Measurements from ENCODE around the gene BRD3OS.

DNA sequence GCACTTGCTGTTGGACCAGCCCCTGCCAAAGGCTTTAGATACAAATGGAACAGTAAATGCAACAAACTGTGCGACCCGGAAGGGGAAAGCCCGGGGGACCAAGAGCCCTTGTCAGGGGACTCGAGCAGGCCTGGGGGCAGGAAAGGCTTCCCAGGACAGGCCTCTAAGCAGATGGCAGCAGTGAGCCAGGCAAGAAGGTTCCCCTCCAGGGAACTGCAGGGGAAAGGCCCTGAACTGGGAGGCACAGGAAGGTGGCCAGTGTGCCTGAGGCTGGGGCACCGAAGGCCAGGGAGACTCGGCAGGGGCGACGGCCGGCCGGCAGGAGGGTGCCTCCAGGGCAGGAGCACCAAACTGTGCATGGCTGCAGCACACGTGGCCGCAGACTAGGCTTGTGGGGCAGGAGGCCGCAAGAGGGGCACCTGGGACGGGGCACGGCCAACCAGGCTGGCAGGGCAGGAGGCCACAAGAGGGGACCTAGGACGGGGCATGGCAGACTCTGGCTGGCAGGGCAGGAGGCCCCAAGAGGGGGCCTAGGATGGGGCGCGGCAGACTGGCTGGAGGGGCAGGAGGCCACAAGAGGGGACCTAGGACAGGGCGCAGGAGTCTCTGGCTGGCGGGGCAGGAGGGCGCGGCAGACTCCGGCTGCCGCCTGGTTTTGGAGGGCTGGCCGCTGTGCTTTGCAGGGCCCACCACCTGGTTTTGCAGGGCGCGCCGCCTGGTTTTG is 43.2 kb upstream of the BRD3OS start:
- TF ChIP-seq, protein P1, sequence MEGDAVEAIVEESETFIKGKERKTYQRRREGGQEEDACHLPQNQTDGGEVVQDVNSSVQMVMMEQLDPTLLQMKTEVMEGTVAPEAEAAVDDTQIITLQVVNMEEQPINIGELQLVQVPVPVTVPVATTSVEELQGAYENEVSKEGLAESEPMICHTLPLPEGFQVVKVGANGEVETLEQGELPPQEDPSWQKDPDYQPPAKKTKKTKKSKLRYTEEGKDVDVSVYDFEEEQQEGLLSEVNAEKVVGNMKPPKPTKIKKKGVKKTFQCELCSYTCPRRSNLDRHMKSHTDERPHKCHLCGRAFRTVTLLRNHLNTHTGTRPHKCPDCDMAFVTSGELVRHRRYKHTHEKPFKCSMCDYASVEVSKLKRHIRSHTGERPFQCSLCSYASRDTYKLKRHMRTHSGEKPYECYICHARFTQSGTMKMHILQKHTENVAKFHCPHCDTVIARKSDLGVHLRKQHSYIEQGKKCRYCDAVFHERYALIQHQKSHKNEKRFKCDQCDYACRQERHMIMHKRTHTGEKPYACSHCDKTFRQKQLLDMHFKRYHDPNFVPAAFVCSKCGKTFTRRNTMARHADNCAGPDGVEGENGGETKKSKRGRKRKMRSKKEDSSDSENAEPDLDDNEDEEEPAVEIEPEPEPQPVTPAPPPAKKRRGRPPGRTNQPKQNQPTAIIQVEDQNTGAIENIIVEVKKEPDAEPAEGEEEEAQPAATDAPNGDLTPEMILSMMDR (IDR thresholded peaks at IDR 0.05): no peak
- TF ChIP-seq POLR2A (IDR thresholded peaks at IDR 0.05) (no peak), POLR2AphosphoS5 (IDR thresholded peaks at IDR 0.05) (no peak), EP300 (IDR thresholded peaks at IDR 0.05) (no peak)

All from upper lobe of left lung (tissue), 4 donors.